ENCODE data around the gene REM2. TPM values are rescaled to one million over a fixed set of nuclear protein-coding genes. Genes with fewer than 3 reads are reported as not detected.

REM2 gene
- total RNA-seq, 2 donors from 2014 or later, result 0.77 to 1.2 TPM

- Histone ChIP-seq H3K4me1 (ENCODE audit: control insufficient read depth, insufficient read depth, low read length) (peaks cover 7% of the 10 kb centered on the region), H3K36me3 (ENCODE audit: control insufficient read depth, insufficient read depth, low read length) (peaks cover 60% of the 10 kb centered on the region), H3K9me3 (ENCODE audit: control insufficient read depth, low read length) (no peaks in the 10 kb centered on the region), H3K27ac (ENCODE audit: low read depth, low read length) (no peak overlapping the region), H3K9ac (ENCODE audit: extremely low read depth, low read length, poor library complexity, severe bottlenecking) (peak overlapping the region; percentile 98), H3K27me3 (ENCODE audit: control insufficient read depth, insufficient read depth, low read length, poor library complexity, severe bottlenecking) (no peaks in the 10 kb centered on the region), H3K4me3 (ENCODE audit: low read length) (peak overlapping the region; percentile 95)
- Mint-ChIP-seq H3K36me3 (ENCODE audit: low read depth) (peaks cover 53% of the 10 kb centered on the region), H3K4me1 (peaks cover 19% of the 10 kb centered on the region), H3K4me3 (peak overlapping the region; percentile 100), H3K27me3 (ENCODE audit: insufficient read depth) (no peaks in the 10 kb centered on the region), H3K27ac (peak overlapping the region; percentile 89), H3K9me3 (no peaks in the 10 kb centered on the region)
- DNase-seq, result peak; percentile 78
- WGBS, 2 experiments (ENCODE audit: insufficient coverage in 1 of 2, insufficient read length in 1 of 2), result 24 to 54% methylated on average over 5 to 23 of the region's 25 CpGs
- no peak for TF ChIP-seq CTCF (conservative IDR thresholded peaks at IDR 0.05)
These were observed 45.1 kb upstream of the REM2 start for GRCh38 chr14:22837750-22838538.

DNA sequence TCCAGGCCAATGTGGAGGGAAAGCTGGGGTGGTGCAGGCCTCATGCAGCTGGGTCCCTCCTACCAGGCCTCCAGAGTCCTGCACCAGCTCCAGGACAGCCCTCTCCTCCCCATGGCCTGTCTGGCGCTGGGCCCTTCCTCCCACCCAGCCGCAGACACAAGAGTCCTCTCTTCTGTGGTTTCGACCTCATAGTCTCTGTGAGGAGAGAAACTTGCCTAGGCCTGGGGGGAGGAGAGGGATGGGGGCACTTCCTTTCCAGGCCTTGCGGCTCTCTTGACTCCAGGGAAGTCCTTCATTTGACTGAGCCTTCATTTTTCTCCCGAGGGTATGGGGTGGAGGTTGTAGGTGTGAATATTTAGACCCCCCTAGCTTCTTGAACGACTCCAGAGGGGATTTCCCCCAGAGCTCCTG lies 44.4 kb upstream of the REM2 start:
- H3K27me3 Mint-ChIP-seq (ENCODE audit: insufficient read depth), result no peaks in the 10 kb centered on the region
- Histone ChIP-seq H3K9me3 (ENCODE audit: control insufficient read depth, low read length) (no peaks in the 10 kb centered on the region), H3K4me3 (ENCODE audit: low read length) (peak overlapping the region; percentile 95), H3K9ac (ENCODE audit: extremely low read depth, low read length, poor library complexity, severe bottlenecking) (peak overlapping the region; percentile 98), H3K4me1 (ENCODE audit: control insufficient read depth, insufficient read depth, low read length) (peaks cover 7% of the 10 kb centered on the region), H3K27me3 (ENCODE audit: control insufficient read depth, insufficient read depth, low read length, poor library complexity, severe bottlenecking) (no peaks in the 10 kb centered on the region), H3K36me3 (ENCODE audit: control insufficient read depth, insufficient read depth, low read length) (peaks cover 60% of the 10 kb centered on the region), H3K27ac (ENCODE audit: low read depth, low read length) (no peak overlapping the region)
- H3K4me3 Mint-ChIP-seq, result peak overlapping the region; percentile 100
- no peak for TF ChIP-seq CTCF (conservative IDR thresholded peaks at IDR 0.05)
- H3K27ac Mint-ChIP-seq, result peak overlapping the region; percentile 89
- H3K9me3 Mint-ChIP-seq, result no peaks in the 10 kb centered on the region
- peaks cover 19% of the 10 kb centered on the region for H3K4me1 Mint-ChIP-seq
- no peak for DNase-seq
- peaks cover 56% of the 10 kb centered on the region for H3K36me3 Mint-ChIP-seq (ENCODE audit: low read depth)
- 78% methylated on average over 6 of the region's 6 CpGs; no CpG with 5 or more reads in 1 of the 2 experiments for WGBS, 2 experiments (ENCODE audit: insufficient coverage in 1 of 2, insufficient read length in 1 of 2)

DNA sequence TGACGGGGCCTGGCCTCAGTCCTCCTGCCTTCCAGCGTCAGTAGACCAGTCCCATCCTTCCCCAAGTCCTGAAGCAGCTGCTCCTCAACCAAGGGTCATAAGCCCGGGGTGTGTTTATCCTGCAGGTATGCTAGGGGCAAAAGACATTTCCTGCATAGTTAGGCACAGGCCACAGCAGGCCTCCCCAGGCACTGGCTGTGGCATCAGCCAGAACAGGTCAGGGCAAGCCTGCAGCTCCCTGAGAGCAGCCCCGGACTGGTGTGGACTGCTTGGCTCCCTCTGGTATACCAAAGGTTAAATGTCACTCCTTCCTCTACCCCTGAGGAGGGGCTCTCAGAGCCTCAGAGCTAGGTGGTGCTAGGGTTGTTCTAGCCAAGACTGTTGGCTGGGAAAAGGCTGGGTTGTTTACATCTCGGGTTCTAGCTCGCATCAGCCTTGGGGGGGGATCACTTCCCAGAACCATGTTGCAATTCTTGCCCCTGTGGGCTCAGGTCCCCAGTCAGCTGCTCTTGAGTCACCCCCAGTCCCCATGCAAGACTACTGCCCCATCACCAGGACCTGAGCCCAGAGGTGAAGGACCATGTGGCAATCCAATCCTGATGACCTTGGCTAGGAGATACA lies 43.8 kb upstream of the REM2 start:
- peak overlapping the region; percentile 16 for H3K27ac Mint-ChIP-seq
- H3K4me3 Mint-ChIP-seq, result peak overlapping the region; percentile 100
- peaks cover 7% of the 10 kb centered on the region for H3K4me1 ChIP-seq (ENCODE audit: control insufficient read depth, insufficient read depth, low read length)
- H3K9ac ChIP-seq (ENCODE audit: extremely low read depth, low read length, poor library complexity, severe bottlenecking), result peak overlapping the region; percentile 98
- H3K27ac ChIP-seq (ENCODE audit: low read depth, low read length), result no peak overlapping the region
- no peaks in the 10 kb centered on the region for H3K9me3 Mint-ChIP-seq
- DNase-seq, result no peak
- H3K9me3 ChIP-seq (ENCODE audit: control insufficient read depth, low read length), result no peaks in the 10 kb centered on the region
- no peak for TF ChIP-seq CTCF (conservative IDR thresholded peaks at IDR 0.05)
- H3K27me3 ChIP-seq (ENCODE audit: control insufficient read depth, insufficient read depth, low read length, poor library complexity, severe bottlenecking), result no peaks in the 10 kb centered on the region
- no peaks in the 10 kb centered on the region for H3K27me3 Mint-ChIP-seq (ENCODE audit: insufficient read depth)
- peaks cover 56% of the 10 kb centered on the region for H3K36me3 Mint-ChIP-seq (ENCODE audit: low read depth)
- H3K4me1 Mint-ChIP-seq, result peaks cover 19% of the 10 kb centered on the region
- WGBS, 2 experiments (ENCODE audit: insufficient coverage in 1 of 2, insufficient read length in 1 of 2), result 88 to 93% methylated on average over 5 to 6 of the region's 6 CpGs
- H3K4me3 ChIP-seq (ENCODE audit: low read length), result peak overlapping the region; percentile 95
- H3K36me3 ChIP-seq (ENCODE audit: control insufficient read depth, insufficient read depth, low read length), result peaks cover 57% of the 10 kb centered on the region
